M059J (cell line): ENCODE results near the gene ALX1. TPM values are rescaled to one million over a fixed set of nuclear protein-coding genes. Genes with fewer than 3 reads are reported as not detected.
A peak's percentile ranks its signal among the peaks of the same experiment; 100 is the strongest.

Experiments used
- DNase-seq: peaks from one replicate; pipeline ENCODE4 v3.0.0-alpha.2; 2012; ENCODE audit warnings: low read depth
- total RNA-seq: library from RNA; depleted of rRNA; stranded (reverse); fragments of >200 nt; shearing (Covaris generic); gene quantifications from 2 replicates; pipeline ENCODE4 v1.2.3, GENCODE V29; 2014; rRNA removed

Gene ALX1
- total RNA-seq: 0.27 TPM in 1 of 2 replicates, not detected in the other

DNA sequence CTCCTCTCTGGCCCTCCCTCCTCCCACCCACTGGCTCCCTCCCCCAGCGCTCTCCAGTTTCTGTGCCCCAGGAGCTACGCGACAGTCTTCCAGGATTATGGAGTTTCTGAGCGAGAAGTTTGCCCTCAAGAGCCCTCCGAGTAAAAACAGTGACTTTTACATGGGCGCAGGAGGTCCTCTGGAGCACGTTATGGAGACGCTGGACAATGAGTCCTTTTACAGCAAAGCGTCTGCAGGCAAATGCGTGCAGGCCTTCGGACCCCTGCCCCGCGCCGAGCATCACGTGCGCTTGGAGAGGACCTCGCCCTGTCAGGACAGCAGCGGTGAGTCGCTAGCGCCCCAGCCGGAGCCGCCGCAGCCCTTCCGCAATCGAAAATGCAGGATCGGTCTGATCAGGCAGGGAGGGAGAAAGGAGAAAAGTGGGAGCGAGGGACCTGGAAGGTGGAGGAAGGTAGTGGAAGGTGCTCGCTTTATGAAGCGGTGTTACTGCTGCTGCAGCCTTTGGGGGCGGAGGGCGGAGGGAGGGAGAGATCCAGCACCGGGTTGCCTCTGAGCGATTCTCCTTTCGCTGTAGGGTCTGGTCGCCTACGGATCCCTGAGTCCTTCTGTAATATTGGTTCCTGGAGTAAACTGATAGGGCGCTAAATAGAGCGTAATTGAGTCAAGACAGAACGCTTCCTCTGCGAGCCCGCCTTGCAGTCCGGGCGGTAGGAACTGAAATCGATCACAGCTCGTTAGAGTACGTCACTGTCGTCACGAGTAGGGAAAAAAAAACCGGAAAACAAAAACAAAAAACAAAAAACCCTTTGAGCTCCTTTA, at the start of gene ALX1:
Gene ALX1, plus strand, starts transcription at position 56 of the 819 bp plus-strand sequence. Its CDS starts 42 bp downstream, at position 98.
- DNase-seq: peak; percentile 6

DNA sequence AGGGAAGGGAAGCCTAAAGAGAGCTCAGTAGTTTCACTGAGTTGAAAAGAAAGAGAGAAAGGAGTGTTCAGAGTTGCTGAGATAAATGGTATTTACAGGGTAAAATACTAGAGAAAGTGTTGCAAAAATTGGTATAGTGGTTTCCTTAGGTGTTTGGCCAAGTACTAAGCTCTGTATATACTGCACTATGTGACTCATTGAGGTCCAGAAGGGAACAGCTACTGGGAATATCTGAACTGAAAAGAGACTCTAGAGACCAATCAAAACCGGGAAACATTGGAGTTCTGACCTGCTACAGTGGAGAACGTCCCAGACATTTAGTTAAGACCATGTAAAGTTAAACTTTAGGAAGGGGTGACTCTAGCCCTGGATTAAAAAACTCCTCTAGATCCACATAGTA, 42.7 kb upstream of the ALX1 start:
- no peak for DNase-seq

DNA sequence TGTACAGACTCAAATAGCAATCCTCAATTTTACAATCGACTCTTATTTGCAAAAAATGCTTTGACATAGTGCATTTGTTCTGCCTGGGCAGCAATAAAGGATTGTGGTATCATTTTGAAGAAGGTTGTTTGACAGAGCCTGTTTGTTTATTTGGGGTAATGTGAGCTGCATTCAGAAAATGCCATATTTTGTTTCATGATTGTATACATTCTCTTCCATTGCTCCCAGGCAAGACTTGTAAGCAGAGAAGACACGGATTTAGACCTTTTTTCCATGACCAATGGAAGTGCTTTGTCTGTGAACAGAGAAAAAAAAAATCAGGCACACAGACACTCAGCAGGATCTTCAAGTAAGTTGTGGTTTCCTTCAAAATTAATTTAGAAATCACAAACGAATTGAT, 35.5 kb upstream of the ALX1 start:
- no peak for DNase-seq

DNA sequence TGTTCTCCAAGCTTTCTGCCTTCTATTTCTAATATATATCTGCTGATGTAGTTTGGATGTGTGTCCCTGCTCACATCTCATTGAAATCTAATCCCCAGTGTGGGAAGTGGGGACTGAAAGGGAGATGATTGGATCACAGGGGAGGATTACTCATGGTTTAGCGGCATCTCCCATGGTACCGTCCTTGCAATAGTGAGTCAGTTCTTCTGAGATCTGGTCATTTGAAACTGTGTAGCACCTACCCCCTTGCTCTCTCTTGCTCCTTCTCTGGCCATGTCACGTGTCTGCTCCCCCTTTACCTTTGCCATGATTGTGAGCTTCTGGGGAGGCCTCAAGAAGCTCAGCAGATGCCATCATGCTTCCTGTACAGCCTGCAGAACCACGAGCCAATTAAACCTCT, 26.2 kb upstream of the ALX1 start:
- DNase-seq: peak; percentile 0

DNA sequence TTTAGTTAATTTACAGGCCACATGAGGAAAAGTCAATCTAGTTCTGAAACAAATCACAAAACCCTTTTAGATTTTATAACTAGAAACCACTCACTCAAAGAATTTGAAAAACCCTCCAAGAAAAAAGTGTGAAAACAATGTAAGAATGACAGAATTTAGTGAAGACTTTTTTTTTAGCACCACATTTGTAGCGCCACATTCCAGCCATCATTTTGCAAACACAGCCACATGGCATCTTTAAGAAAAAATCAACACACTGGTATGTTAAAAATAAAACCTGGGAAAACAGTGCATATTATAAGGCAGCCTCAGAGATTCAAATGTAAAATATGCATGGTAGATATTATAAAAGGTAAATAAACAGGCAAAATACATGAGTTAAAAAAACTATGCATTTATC, 22.3 kb upstream of the ALX1 start:
- DNase-seq: no peak

DNA sequence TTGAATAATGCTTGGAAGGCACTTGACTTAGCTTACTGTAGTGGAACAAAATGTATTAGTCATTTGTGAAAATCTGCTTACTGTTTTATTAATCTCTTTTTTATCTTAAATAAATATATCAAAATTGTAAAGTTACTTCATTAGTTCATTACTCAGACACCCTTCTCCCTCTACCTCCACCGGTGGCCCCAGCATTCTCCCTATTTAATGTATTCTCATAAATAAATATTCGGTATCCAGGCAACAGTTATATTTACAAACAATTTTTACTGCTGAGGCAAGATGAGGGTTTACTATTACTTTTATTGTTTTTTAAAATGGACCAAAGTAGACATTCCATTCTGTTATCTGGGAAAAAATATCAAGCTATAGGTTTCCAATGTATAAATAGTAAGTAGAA, 19.6 kb upstream of the ALX1 start:
- no peak for DNase-seq

DNA sequence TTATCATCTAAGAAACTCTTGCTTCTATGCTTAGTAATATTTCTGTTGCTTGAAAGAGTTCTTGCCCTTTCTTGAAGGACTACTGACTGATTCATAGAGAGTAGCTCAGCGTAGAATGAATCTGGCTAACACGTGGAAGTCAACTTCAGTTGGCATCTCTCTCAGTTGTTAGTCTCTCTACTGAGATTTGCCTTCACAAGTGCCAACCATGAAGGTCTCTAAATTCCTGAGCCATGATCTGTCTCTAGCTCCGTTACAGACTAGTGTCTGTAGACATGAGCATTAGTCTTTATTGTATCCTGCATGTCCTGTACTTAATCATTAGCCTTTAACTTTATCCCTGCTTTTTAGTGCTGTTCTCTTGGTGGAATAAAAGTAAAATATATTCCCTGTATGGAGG, 19.1 kb upstream of the ALX1 start:
- DNase-seq: no peak

DNA sequence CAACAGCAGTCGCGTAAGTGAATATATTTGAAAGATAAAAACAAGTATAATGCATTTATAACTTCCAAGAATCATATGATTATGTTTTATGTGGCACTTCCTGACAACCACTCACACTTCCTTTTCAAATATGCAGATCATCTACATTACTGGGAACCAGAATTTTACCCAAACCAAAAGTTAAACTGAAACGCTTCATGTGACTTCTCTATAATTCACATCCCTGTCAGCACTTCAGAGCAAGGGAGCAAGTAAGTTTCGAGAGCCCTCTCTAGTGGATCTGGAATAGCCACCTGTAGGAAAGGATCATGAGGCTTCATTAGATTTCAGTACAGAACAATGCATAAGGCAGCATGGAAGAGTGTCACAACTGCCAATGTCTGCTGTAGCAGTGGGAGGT, 13.7 kb upstream of the ALX1 start:
- DNase-seq: no peak

DNA sequence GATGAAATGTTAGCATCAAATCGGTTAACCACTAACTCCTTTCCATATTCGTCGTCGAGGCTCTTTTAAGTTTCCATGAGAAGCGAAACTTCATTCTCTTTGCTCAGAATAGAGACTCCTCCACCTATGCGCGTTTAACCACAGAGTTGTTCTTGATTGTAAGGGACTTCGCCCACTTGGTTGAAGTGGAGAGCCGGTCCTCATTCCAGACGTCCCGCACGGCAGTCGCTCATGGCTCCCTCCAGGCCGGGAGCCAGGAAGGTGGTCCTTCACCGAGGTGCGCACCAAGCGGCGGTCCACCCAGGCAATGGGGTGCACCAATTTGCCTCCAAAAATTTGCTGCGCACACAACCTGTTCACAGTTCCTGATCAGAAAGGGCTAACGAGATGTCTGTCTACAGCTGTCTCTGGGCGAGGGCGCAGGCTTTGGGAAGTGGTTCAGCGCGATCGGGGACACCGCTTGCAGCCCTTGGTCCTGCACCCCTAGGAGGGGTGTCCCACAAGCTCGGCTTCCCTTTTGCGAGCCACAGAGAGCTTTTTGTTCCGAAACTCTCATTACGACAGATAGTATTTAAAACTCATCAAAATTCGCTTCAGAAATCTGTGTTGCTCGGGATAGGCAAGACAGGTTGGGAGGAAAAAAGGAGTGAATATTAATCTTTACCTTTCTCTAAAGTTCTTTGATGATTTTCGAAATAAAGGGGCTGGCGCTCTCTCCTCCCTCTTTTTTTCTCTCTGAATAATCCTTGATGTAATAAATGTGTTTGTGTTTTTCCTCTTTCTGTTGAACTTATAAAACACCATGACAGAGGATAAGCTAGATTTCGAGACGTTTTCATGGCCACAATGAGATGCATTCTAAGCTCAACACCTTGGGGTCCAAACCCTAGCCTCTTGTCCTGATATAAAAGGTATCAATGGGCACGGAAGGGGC, 6.4 kb upstream of the ALX1 start:
- DNase-seq: no peak

DNA sequence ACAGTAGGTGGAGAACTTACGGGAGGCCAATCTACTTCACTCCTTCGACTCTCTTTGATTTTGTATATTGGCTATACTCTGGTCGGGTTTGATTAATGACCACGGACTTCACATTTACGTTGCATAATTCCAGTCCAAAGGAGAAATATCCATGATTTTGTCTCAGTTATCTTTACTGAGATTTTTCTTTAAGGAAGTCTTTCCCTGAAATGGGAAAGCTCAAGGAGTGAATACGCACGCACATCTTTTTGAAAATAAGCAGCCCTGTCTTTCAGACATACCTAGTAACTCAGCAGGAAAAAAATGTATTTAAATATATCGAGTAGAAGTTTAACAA, 5.7 kb upstream of the ALX1 start:
- DNase-seq: no peak

DNA sequence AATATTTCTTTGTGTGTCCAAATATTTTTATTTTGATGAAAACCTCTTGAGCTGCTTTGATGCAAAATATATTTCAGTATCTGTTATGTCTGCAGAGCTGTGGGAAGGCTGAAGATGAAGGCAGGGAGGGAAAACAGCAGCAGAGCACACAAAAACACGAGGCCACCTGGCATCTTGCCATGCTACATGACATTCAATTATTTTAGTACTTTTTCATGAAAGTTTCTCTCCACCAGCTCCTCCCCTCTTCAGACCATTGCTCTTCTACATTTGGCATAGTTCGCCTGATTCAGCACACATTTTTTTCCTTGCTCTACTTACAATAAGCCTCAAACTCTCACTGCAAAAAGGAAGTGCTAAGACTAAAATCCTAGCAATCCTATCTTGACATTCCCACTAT, 4.6 kb upstream of the ALX1 start:
- no peak for DNase-seq

DNA sequence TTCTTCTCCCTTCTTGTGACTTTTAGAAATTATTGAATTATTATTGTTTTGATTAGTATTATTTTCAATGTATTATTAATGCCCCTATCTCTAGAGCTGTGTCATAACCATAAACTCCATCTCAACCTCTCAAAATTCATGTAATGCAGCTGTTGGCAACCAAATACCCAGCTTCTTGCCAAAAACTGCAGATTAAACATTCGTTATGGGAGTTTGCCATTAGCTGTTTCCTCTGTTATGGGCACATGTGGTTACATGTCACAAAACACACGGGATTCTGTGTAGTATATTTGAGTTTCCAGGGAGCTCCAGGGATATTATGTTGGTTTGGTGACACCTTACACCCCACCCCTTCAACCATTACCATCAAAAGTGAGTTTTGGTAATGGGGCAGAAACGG, 2.8 kb upstream of the ALX1 start:
- DNase-seq: no peak

DNA sequence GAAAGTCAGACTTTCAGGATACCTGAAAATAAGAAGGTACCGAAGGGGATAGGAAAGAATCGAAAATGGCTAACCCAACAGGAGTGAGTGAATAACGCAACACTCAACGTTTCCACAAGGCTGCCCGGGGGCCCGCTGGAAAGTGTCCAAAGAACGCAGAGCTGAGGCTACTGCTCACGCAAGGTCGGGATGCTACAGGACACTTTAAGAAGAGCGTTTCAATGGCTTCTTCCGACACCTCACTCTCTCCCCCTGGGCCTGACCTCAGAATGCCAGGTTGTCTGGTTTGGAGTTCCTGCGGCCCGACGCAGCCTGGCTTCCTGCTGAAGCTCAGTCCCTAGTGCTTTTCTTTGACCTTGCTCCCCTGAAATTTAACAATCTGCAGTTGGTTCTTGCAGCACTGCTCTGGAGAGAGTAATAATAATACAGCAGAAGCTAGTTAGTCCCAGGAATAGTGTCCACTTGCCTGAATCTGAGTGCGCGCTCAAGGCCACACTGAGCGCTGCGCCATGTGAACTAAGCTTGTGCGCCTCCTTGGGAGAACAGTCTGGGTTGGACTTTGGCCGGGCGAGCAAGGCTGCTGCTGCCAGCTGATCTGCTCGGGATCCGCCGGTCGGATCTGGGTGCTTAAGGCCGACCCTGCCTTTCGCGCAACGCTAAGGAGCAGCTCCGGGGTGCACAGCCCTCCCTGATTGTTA, 2.0 kb upstream of the ALX1 start:
- no peak for DNase-seq

DNA sequence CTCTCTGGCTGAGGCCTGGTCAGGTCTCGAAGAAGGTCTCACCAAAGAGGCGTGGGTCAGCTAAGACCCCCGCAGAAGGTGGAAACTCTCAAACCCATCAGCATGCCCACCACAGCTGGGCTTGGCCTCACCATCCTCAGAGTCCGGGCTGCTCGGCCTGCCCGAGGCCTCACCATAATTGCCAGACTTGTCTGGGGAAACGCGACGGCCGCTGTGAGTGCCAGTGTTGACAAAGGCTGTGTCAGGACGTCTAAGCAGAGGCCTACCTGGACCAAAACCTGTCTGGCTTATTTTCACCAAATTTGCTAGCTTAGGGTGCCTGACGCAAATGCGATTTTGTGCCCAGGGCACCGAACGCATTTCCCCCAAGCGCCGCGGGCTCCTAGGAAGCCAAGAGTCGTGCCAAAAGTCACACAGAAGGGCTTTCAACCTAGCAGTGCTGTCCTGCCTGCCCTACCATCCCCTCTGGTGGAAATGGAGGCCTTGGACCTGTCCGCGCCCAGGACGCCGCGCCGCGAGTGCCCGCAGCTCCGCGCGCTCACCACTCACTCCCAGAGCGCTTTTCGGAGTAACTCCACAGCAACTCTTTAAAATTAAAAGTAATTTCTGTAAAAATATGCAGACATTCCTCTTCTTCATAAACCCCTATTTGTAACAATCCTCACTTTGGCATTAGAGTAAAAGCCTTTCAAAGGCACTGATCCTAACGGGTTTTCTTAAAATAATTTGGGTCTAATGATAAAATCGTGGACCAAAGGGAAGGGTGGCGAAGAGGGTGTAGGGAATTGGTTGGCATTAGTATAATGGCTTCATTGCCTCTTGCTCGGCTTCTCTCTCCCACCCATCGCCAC, 1.2 kb upstream of the ALX1 start:
- DNase-seq: no peak

DNA sequence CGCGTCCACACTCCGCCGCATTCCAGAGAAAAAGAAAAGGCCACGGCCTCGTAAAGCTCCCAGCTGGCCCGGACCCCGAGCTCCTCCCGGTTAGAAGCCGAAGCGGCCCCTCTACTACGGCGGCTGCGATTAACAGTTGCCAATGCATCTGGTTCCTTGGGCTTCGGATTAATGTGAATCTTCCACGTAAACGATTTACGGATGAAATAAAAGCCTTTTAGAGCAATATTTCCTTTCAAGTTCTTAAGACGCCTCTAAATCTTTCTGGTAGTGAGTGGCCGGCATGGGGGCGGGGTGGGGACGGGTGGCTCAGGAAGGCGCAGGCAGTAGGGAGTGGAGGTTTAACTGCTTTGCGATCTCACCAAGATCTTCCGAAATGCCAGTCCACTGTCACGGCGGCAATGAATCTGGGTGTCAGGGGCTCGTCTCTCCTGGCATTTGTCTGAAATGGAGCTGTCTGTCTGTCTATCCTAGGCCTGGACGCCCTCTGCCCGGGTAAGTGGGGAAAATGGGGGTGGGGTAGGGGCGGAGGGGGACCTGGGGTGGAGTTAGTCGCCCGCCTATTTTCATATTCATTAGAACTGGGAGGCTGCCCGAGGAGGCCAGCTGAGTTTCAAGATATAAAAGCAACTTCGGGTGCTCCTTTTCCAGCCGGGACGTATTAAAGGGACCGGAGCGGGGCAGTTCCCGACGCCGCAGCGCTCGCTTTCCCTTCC, 413 bp upstream of the ALX1 start:
- DNase-seq: no peak

DNA sequence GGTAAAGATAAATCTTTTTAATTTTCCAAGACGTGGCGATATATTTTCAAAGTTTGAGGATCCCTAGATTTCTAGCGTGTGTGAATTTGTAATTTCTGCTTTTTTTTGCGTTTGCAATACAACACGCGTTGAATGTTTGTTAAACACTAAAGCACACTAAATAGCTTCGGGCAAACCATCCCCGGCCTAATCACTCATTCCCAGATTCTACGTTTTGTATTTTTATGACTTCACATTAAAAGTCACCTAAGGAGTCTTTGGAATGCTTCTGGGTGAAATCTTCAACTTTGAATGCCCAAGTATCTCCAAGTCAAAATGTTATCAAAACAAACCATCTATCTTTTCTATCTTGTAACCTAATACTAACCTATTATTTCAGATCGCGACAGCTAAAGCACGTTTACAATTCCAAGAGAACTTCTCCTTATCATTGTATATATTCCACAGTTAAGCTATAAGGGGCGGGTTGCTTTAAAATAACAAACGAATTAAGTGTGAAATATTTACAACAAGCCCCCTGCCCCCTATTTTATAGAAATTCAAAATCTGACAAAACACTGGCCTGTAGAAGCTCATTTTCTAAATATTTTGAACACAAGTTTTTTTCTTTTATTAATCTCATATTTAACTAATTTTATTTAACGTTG, 1.1 kb downstream of the ALX1 start:
- DNase-seq: no peak

DNA sequence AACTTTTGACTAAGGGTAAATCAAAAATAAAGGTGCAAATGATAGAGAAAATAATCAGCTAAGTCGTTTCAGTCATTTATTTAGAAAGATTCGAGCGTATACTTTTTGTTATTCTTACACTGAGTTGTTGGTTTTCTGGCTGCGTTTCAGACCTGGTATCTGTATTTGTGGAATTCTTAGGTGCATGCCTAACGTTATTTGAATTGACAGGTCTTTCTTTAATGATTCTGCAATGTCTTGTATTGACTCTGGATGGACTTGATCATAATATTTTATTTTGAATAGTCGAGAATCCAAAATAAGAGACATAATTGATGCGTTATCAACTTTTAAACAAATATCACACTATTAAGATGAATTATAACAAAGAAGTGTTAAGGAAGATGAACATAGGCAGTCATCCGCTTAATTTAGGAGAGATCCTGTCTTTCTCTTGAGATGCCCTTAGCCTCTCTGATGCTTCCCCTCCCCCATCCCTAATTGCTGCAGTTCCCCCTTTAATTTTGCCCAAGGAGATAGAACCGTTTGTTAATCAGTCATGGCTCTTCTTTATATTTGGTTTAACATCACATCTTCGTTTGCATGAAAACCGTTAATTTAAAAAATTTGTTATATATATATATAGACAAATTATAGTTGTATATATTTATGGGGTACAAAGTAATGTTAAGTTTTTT, 1.8 kb downstream of the ALX1 start:
- DNase-seq: no peak

DNA sequence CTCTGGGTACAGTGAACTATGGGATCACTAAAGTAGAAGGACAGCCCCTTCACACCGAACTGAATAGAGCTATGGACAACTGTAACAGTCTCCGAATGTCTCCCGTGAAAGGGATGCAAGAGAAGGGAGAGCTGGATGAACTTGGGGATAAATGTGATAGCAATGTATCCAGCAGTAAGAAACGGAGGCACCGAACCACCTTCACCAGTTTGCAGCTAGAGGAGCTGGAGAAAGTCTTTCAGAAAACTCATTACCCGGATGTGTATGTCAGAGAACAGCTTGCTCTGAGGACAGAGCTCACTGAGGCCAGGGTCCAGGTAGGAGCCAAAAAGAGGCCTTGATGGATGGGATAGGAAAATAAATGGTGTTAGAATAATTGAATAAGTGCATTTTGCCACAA, 3.5 kb downstream of the ALX1 start:
- no peak for DNase-seq

DNA sequence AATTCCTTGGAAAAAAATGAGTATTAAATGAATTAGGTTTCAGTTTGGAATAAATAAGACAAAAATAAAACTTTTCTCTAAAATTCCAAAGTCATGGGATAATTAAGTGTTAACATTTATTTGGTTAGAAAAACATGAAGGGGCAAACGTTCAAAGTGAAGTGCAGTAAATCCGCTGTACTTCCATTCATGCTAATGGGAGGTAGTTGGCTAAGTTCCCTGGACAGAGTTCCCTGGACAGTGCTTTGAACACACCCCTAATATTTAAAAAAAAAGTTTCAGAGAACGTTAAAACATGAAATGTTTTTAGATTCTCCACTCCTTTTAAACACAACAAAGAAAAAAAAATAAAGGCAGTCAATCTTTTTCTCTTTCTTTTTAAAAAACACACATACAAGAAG, 16.3 kb downstream of the ALX1 start:
- no peak for DNase-seq

DNA sequence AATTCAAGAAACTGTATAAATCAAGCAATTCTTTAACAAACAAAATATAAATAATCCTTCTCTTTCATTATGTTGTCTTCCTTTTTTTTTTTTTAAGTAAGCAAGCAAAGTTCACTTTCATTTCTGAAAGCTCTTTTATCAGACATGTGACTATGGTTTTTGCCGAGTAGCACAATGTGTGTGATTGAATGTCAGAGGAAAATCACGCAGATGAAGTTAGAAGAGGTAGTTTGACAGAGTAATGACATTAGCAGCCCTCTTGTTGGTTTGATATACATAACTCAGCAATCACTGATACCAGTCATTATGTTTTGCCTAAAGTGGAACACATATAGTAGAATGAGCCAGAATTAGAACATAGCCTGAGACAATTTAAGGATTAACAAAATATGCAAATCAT, 19.0 kb downstream of the ALX1 start:
- no peak for DNase-seq
